Measurements from ENCODE around the gene CD300LD.

Gene CD300LD

GRCh38 chr17:74603746-74604145 is 11.7 kb upstream of the CD300LD start:
- TF ChIP-seq, protein P1, sequence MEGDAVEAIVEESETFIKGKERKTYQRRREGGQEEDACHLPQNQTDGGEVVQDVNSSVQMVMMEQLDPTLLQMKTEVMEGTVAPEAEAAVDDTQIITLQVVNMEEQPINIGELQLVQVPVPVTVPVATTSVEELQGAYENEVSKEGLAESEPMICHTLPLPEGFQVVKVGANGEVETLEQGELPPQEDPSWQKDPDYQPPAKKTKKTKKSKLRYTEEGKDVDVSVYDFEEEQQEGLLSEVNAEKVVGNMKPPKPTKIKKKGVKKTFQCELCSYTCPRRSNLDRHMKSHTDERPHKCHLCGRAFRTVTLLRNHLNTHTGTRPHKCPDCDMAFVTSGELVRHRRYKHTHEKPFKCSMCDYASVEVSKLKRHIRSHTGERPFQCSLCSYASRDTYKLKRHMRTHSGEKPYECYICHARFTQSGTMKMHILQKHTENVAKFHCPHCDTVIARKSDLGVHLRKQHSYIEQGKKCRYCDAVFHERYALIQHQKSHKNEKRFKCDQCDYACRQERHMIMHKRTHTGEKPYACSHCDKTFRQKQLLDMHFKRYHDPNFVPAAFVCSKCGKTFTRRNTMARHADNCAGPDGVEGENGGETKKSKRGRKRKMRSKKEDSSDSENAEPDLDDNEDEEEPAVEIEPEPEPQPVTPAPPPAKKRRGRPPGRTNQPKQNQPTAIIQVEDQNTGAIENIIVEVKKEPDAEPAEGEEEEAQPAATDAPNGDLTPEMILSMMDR (conservative IDR thresholded peaks at IDR 0.05; ENCODE audit: low read depth, low read length) = no peak
- no peak overlapping the region for H3K4me2 ChIP-seq
- H3K9ac ChIP-seq = no peak overlapping the region
- H3K27me3 ChIP-seq (ENCODE audit: insufficient read depth, low read depth) = peaks cover 90% of the 10 kb centered on the region; the same call in 1 of the 2 replicates
- no peak overlapping the region for H2AFZ ChIP-seq (ENCODE audit: low read depth)
- H3K27ac ChIP-seq = no peak overlapping the region
- no peaks in the 10 kb centered on the region for H3K36me3 ChIP-seq (ENCODE audit: insufficient read depth)
- H3K4me3 ChIP-seq (IDR thresholded peaks at IDR 0.05; ENCODE audit: insufficient read depth, low read depth, low read length) = no peak overlapping the region
- H4K20me1 ChIP-seq (ENCODE audit: insufficient read depth) = no peaks in the 10 kb centered on the region
- no peaks in the 10 kb centered on the region for H3K79me2 ChIP-seq (ENCODE audit: insufficient read depth, low read depth)
- no peaks in the 10 kb centered on the region for H3K4me1 ChIP-seq (ENCODE audit: low read depth, poor library complexity, severe bottlenecking)

DNA sequence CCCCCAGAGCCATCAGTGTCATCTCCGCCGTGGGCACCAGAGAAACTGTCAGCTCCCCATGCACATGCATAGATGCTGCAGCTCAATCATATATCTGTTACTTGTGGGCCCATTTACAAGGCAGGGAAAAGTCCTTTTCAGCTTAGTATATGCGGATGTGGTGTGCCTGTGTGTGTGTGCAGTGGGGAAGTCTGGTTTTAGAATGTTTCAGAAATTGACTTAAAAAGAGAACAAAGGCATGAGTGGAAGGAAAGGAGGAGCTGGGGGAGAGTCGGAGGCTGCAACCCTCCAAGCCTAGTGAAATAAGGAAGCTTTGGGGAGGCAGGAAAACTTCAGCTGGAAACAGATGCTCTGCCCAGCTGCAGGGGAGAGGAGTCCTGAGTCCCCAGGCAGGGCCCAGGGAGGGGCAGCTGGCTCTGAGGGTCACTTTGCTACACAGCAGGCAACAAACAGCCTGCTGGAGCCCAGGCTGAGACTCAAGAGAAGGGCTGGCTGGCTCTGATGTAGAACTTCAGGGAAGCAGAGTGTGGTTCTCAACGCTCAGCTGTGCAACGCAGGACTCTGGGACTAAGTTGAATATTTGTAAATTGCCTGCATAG is 11.1 kb upstream of the CD300LD start:
- no peak overlapping the region for H3K4me3 ChIP-seq (IDR thresholded peaks at IDR 0.05; ENCODE audit: insufficient read depth, low read depth, low read length)
- H3K79me2 ChIP-seq (ENCODE audit: insufficient read depth, low read depth) = no peaks in the 10 kb centered on the region
- TF ChIP-seq, protein P1 (conservative IDR thresholded peaks at IDR 0.05; ENCODE audit: low read depth, low read length) = no peak
- no peaks in the 10 kb centered on the region for H4K20me1 ChIP-seq (ENCODE audit: insufficient read depth)
- H3K27ac ChIP-seq = no peak overlapping the region
- peaks cover 94% of the 10 kb centered on the region; the same call in 1 of the 2 replicates for H3K27me3 ChIP-seq (ENCODE audit: insufficient read depth, low read depth)
- H3K9ac ChIP-seq = no peak overlapping the region
- H3K4me1 ChIP-seq (ENCODE audit: low read depth, poor library complexity, severe bottlenecking) = no peaks in the 10 kb centered on the region
- no peak overlapping the region for H2AFZ ChIP-seq (ENCODE audit: low read depth)
- H3K36me3 ChIP-seq (ENCODE audit: insufficient read depth) = no peaks in the 10 kb centered on the region
- H3K4me2 ChIP-seq = no peak overlapping the region

GRCh38 chr17:74601944-74602572 is 10.0 kb upstream of the CD300LD start:
- H3K36me3 ChIP-seq (ENCODE audit: insufficient read depth) = no peaks in the 10 kb centered on the region
- H3K4me2 ChIP-seq = no peak overlapping the region
- no peaks in the 10 kb centered on the region for H3K4me1 ChIP-seq (ENCODE audit: low read depth, poor library complexity, severe bottlenecking)
- no peaks in the 10 kb centered on the region for H4K20me1 ChIP-seq (ENCODE audit: insufficient read depth)
- TF ChIP-seq, protein P1 (conservative IDR thresholded peaks at IDR 0.05; ENCODE audit: low read depth, low read length) = peak; percentile 63
- H3K4me3 ChIP-seq (IDR thresholded peaks at IDR 0.05; ENCODE audit: insufficient read depth, low read depth, low read length) = no peak overlapping the region
- no peak overlapping the region for H3K27ac ChIP-seq
- no peak overlapping the region for H3K9ac ChIP-seq
- peaks cover 92% of the 10 kb centered on the region; the same call in 1 of the 2 replicates for H3K27me3 ChIP-seq (ENCODE audit: insufficient read depth, low read depth)
- H3K79me2 ChIP-seq (ENCODE audit: insufficient read depth, low read depth) = no peaks in the 10 kb centered on the region
- H2AFZ ChIP-seq (ENCODE audit: low read depth) = no peak overlapping the region

GRCh38 chr17:74599448-74599939 is 7.4 kb upstream of the CD300LD start:
- no peaks in the 10 kb centered on the region for H3K79me2 ChIP-seq (ENCODE audit: insufficient read depth, low read depth)
- no peak overlapping the region for H3K27ac ChIP-seq
- no peak overlapping the region for H2AFZ ChIP-seq (ENCODE audit: low read depth)
- H3K9ac ChIP-seq = no peak overlapping the region
- peaks cover 84% of the 10 kb centered on the region; the same call in 1 of the 2 replicates for H3K27me3 ChIP-seq (ENCODE audit: insufficient read depth, low read depth)
- no peak overlapping the region for H3K4me2 ChIP-seq
- no peaks in the 10 kb centered on the region for H3K4me1 ChIP-seq (ENCODE audit: low read depth, poor library complexity, severe bottlenecking)
- no peak overlapping the region for H3K4me3 ChIP-seq (IDR thresholded peaks at IDR 0.05; ENCODE audit: insufficient read depth, low read depth, low read length)
- no peaks in the 10 kb centered on the region for H4K20me1 ChIP-seq (ENCODE audit: insufficient read depth)
- TF ChIP-seq, protein P1 (conservative IDR thresholded peaks at IDR 0.05; ENCODE audit: low read depth, low read length) = no peak
- no peaks in the 10 kb centered on the region for H3K36me3 ChIP-seq (ENCODE audit: insufficient read depth)
